Activated T-cell treated with anti-CD3 and anti-CD28 coated beads for 4 hours (primary cell): ENCODE results near the gene MOCS1.

Experiments
- DNase-seq: peaks from one replicate; pipeline ENCODE4 v3.0.0-alpha.2; 2020

MOCS1 gene

DNA sequence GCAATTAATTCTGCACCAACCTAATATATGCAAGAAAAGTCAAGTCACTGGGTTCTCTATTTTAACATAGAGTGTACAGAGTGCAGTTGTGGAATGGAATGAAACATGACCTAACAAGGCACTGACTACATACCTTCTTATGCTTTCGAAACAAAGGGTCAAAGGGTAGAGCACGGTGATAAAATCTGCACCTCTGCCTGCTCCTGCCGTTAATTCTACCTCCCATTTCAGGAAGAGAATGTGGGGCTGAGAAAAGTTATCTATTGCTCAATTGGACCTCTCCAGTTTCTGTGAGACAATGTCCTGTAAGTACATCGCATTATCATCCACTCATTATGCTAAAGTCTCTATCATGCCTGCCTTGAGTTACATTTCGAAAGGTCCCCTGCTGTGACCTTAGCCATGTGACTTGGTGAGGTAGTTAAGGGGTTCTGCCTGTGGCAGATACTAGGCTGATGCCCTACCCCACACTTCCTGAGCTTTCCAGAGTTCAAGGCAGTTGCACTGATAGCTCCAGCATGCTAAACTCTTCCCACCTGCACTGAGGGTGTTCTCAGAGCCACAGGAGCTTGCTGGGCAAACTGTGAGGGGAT is 14.0 kb upstream of the MOCS1 start:
- no peak for DNase-seq

DNA sequence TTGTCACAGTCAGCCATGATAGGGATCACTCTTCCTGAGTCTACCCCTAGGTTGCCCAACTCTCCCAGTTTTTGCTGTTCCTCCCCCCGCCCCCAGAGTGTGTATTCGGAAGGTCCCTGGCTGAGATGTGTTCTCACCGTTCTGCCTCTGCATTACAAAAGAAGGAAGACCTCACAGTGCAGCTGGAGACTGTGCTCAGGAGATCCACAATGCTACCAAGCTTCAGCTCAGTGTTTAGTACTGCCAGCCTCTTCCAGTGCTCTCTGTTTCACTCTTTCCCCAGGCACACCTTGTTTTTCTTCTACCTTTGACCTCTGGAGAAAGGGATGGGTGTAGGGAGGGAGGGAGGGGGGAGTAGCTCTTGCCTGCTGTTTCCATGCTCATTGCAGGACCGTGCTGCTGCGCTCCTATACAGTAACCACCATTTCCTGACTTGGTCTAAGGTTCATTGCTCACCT is 13.4 kb upstream of the MOCS1 start:
- DNase-seq = no peak

DNA sequence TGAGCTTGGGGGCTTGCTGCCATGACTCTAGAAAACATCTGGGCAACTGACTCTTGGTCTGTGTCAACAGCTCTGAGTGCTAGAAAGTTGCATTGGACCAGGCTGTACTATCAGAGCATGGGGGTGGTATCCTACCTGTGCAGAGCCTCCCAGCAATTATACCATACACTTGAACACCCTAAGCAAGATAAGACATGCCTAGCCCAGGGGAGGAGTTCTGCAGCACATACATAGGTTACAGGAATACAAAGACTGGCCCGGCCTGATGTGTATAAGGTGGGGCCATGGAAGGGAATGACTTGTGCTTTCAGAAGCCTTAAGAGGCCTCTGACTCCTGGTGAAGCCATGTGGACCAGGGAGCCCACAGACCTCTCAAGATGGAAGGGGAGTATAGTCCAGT is 11.4 kb upstream of the MOCS1 start:
- DNase-seq = no peak

DNA sequence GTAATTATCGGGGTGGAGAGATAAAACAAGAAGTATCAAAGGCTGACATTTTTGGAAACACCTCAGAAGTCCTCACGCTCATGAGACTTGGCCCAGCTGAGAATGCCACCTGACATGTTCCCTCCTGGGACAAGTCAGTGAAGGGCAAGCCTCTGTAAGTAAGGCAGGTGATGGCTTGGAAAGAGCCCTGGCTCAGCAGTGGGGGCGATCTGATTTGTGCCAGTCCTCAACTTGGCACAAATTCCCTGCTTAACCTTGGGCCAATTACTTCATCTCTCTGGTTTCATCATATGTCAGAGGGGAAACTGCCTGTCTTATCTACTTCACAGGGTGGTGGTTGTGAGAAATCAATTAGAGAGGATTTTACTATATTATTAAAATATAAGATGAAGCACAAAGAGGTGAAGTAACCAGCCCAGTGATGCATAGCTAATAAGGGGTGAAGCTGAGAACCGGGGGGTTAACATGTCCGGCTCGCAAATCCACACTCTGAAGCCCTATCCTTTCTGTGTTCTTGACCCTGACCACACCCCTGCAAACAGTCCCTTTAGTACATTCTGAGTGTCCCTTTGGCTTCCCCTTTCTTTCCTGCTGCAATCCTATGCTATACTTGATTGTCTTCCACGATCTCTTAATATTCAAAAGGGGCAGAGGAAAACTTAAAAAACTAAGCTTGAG is 8.8 kb upstream of the MOCS1 start:
- DNase-seq = no peak

DNA sequence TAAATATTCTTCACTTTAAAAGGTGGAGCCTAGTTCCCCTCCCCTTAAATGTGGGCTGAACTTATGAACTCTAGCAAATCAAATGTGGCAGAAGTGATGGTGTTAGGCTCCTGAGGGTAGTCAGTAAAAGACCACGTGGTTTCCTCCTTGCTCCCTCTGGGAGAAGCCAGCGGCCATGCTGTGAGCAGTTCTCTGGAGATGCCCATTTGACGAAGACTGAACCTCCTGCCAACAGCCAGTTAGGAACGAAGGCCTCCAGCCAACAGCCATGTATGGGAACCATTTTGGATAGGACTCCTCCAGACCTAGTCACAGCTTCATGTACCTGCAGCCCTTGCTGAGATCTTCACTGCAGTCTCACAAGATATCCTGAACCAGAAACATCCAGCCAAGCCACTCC is 7.6 kb upstream of the MOCS1 start:
- no peak for DNase-seq

DNA sequence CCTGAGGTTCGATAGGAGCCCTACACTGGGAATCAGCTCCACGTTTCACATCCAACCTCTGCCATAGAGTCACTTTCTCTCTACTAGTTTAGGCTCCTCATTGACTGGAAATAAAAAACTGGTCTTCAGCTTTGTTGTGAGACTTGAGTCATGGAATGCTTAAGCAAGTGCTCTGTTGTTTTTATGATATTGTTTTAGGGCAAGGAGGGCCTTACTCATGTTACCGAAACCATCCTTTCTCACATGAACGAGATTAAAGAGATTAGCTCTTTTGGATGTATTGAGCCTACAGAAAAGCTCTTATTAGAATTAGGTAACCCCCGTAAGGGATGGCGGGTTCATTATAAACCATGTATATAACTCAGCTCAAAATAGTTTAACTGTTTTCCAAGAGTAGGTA is 6.9 kb upstream of the MOCS1 start:
- no peak for DNase-seq

DNA sequence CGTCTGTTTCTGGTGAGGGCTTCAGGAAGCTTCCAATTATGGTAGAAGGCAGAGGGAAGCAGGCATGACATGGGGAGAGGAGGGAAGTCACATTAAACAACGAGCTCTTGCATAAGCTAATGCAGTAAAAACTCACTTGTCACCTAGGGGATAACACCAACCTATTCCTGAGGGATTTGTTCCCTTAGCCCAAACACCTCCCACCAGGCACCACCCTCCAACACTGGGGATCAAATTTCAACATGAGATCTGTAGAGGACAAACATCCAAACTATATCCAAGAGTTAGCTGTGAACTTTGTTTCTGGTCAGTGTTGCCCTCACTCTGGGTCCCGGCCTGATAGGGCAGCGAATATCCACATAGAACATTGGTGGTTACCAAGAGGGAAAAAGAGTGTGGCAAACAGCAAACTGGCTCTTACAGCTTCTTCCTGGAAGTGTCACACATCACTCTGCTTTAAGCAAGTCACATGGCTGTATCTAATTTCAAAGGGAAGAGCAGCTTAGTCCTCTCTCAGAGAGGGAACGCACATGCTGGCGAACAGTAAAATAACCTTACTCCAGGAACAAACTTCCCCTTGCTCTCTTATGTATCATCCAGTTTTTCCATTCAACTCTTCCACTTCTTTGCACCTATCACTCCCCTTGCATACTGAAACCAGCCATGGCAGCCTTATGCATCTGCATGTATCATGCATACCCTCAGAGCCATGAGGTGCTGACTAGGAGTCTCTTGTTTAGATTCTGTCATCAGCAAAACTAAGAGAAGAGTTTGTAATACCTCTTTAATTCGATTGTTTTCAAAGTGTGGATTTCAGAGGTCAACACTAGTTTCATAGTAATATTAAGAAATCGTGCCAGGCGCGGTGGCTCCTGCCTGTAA is 4.8 kb upstream of the MOCS1 start:
- DNase-seq = no peak

DNA sequence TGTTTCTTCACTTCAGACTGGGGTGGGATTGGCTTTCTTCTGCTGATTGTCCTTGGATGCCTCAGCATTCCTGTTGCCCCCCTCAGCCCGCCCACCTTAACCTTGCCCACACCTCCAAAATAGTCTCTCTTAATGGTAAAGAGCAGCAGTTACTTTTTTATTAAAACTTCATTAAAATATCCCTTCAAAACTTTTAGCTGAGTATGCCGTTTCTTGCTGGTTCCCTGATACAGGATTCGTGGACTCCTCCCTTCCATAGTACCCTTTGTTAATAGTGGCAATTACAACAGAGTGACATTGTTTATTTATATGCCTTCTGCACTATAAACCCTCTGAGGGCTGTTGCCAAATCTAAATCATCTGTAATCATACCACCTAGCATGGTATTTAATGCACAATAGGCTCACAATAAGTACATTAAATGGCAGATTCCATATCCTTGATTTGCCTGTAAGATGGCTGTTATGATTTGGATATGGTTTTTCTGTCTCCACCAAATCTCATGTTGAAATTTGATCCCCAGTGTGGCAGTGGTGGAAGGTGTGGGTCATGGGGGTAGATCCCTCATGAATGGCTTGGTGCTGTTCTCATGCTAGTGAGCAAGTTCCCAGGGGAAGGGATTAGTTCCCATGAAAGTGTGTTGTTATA is 3.5 kb upstream of the MOCS1 start:
- DNase-seq = no peak

DNA sequence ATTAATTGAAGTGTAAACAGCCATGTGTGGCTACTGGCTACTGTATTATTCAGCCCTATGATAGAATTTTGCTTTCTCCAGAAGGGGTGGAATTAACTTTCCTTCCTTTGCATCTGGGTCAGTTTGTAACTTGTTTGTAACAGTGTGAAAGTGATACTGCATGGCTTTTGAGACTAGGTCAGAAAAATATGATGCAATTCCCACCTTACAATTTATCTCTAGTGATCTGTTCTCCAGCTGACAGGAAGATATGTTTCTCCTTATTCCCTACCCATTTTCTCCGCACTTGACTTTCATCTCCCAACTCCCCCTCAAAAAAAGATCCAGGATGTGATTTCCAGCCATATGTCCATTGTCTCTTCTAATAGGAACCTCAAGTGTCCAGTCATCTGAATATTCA is 2.6 kb upstream of the MOCS1 start:
- no peak for DNase-seq

DNA sequence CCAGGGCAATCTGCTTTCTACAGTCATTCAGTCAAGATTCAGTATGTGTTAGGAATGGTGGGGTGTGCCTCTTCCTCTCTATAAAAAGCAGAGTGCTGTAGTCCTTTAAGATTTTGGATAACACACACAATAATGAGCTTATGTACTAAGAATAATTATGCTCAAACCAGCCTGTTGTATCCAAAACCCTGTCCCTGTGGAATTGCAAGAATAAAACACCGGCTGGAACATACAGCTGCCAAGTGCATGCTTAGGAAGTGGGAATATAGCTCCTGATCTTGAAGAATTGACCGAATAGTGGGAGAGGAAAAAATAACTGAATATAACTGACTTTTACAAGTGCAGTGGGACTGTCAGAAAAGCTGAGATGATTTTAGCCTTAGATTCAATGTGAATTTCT is 979 bp upstream of the MOCS1 start:
- DNase-seq = no peak

DNA sequence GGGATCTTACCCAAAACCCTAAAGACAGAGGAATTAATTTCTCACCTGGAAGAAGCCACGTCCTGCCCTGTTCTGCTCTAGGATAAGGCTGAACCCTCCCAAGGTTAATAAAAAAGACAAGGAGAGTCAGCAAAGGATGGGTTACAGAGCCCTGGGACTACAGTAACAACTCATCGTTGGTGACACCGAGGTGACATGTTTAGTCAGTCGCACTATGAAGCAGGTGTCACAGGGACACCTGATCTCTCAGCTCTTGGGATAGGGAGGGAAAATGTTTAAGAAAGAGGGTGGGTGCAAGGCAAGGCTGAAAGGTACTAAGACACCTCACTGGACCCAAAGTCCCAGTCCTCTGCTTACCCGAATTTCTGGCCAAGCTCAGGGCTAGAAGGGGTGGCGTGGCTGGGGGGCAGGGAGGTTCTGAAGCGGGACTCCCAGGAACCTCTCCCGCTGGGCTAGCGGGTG is 562 bp downstream of the MOCS1 start:
- no peak for DNase-seq

DNA sequence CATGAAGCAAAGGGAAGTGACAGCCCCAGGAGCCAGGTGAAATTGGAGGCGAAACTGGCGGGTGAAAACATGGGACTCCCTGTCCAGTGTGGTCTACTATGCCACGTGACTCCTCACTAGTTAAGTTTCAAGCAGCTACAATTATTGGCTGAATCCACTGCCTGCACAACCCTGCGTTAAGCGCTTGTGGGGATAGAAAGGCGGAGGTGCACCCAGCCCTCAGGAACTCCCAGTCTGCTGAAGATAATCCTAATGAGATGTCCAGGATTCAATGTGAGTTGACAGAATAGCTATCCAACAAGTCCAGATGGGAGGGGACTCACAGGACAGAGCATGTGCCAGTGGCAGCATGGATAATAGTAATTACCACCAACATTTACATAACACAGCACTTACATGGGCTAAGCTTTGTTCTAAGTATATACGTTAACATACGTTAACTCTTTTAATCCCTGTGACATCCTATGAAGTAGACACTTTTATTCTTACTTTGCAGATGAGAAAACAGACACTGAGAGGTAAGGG is 1.8 kb downstream of the MOCS1 start:
- no peak for DNase-seq

DNA sequence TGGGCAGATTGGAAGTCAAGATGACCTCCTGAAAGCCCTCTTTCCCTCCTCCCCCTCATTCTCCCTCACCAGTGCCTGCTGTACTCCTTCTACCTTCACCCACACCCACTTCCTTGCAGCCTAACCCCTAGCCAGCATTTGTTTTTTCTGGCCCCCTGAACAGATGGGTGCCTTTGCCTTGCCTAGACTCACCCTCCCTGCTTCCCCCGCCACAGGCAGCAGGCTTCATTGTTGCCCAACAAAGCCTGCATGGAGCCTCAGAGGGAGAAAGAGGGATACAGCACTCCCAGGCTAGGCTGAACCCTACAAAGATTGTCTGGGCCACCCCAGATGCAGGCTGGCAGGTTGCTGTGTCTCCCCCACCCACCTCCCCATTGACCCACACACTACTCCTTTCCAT is 2.7 kb downstream of the MOCS1 start:
- no peak for DNase-seq

DNA sequence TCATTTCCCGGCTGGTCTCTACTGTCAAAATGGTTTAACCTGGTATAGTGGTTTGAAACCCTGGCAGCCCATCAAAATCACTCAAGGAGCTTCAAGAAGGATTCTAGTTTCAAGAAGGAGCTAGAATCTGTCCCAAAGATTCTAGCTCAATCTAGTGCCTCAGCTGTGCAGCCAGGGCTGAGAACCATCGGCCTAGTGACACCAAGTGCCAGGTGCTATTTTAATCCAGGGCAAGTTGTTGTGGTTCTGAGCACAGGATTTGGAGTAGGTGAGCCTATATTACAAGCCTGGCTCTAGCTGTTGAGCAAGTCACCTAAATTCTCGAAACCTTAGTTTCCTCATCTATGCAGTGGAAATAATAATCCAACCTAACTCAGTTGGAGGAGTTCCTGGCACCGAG is 3.7 kb downstream of the MOCS1 start:
- DNase-seq = no peak

DNA sequence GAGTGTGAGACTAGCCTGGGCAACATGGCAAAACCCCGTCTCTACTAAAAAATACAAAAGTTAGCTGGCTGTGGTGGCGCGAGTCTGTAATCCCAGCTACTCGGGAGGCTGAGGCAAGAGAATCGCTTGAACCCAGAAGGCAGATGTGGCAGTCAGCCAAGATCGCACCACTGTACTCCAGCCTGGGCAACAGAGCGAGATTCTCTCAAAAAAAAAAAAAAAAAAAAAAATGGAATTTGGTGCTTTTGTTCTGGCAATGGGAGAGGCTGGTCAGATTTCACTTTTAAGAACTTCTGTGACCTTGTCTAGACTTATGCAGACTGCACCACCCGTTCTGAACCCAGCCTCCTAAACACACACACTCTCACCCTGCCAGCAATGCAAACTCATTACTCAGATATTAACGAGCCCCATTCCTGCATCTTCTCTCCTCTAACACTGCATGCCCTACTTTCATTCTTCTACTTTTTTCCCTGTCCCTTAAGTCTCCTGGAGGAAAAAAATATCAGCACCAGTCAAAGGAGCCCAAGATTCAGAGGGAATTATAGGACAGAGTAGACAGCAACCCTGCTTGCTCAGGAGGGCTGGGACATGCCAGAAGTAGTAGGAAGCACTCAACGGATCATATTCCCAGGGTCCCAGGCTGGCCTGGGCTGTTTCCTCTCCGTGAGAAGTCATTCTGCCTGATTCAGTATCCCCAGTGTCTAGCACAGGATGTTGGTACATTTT is 4.4 kb downstream of the MOCS1 start:
- no peak for DNase-seq

DNA sequence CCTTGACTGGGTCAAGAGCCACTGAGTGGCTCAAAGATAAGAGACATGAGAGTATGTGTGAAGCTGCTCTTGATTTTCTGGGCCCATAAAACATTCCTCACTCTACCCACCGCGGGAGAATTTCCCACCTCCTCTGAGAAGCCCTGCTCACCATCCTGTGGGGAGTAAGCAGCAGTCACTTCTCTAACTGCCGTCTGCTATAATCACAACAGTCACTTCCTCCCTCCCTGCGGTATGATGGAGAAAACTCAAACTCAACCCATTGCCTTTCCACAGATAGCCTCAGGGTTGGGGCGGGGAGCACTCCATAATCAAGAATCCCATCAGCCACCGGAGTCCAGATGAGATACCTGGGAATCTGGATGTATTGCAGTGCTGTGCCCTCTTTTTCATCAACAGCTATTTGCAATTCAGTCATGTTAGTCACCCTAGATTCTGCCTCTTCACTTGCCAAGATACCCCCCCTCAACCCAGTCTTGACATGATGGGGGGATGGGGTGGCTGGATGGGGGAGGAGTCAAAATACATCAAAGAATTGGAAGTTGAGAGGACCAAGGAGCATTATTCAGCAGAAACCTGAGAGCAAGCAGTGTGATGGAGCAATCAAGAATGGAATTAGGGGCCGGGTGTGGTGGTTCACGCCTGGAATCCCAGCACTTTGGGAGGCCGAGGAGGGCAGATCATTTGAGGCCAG is 5.1 kb downstream of the MOCS1 start:
- no peak for DNase-seq

DNA sequence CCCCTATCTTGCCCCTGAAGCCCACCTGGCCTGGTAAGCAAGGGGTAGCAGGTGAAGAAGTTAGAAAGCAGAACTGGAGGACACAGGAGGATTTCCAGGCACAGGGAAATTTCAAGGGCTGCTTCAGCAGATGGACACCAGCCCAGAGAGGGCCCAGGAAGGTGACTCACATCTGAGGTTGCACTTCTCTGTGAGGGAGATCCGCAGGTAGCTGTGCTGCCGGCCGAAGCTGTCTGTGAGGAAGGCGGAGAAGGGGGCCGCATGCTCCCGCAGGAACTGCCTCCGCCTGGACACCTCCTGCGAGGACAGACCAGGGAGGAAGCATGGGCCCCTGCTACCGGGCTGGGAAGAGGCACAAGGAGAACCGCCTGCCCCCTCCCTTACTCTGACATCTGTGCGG is 7.1 kb downstream of the MOCS1 start:
- DNase-seq = no peak

DNA sequence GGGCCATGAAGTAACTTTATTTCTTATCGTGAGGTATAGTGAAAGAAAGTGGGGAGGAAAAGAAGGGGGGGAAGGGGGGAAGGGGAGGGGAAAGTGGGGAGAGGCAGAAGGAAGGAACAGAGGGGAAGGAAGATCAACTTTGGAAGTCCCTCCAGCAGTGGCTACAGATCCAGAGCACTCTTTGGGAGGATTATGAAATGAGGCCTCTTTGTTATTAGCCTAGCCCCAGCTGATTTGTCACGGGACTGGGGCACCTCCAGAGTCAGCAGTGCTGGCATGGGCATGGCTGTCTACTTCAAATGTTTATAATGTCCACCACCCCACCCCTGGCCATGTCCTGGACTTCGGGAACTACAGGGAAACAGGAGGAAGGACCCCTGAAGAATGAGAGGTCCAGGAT is 7.6 kb downstream of the MOCS1 start:
- no peak for DNase-seq

DNA sequence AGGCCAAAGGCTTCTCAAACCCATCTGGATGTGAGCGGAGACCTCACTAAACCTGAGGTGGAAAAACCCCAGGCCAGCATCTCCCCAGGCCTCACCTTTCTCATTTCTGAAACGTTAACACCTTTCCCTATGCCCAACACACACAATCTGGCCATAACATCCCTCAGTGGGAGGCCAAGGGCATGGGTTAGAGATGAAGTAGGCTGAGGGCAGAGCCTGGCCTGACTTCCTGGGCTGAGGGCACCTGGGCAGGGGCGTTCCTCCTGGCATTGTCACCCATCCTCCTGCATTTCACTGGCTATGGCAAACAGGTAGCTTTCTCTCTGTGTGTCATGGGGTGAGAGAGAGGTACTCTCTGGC is 8.4 kb downstream of the MOCS1 start:
- DNase-seq = no peak

DNA sequence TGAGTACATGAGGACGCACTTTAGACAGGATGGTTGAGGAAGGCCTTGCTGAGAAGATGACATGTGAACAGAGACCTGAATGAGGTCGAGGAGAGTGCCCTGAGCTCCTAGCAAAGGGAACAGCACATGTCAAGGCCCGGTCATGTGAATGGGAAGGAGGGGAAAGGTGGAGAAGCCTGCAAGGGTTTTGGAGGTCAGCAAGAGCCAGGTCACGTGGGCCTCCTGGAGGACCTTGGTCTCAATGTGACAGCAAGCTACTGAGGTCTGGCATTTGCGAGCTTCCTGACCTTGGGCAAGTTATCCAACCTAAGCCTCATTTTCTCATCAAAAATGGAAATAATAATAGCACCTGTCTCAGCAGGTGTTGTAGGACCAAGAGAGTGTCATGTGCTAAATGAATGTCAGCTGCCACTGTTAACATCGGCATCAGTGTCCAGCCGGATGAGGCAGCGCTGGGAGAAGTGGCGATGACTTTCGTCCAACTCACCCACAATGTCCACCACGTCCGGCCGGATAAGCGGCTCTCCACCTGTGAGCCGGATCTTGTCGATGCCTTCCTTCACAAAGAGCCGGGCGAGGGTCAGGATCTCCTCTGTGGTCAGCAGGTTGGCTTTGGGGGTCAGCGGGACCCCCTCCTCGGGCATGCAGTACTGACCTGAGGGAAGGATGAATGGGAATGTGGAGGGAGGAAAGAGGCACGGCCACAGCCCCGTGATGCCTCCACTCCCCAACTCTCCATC is 8.9 kb downstream of the MOCS1 start:
- no peak for DNase-seq

DNA sequence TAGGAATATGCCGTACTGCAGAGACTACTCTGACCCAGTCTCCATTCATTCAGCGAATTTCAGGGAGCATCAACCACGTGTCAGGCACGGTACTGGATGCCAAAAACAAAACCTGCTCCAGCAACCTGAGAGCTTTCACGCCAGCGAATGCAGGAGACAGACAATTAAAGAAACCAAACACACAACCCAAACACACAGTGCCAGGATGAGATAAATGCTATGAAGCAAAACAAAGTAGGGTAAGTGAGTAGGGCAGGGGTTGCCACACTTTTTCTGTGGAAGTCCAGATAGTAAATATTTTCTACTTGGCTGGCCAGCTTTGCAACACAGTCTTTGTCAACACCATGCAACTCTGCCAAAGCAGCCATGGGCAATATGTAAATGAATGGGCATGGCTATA is 10.0 kb downstream of the MOCS1 start:
- no peak for DNase-seq
